WTC11 (cell line): Measurements from ENCODE around the gene CRELD1. TPM values are rescaled to one million over a fixed set of nuclear protein-coding genes. Genes with fewer than 3 reads are reported as not detected.

Experiments
- ATAC-seq: fragments of 200-7000 bp; cut with Tn5 transposase; 2 replicates; pipeline ENCODE4 v1.10.0; 2021; ENCODE audit warnings: mild to moderate bottlenecking, moderate library complexity
- CTCF ChIA-PET: fragments of 300-600 bp; sonication (Branson Sonifier 250); formaldehyde crosslinking; loops from one replicate; lab custom pipeline; 2021; ENCODE audit warnings: antibody characterized with exemption; lab: Charles Lee
- POLR2A ChIA-PET: fragments of 350-600 bp; sonication (Branson Sonifier 250); formaldehyde crosslinking; loops from one replicate; lab custom pipeline; 2021; ENCODE audit warnings: antibody characterized with exemption; lab: Charles Lee
- DNase-seq: peaks from one replicate; pipeline ENCODE4 v3.0.0; 2021; ENCODE audit warnings: low spot score
- H3K27ac Mint-ChIP-seq: 2 replicates; pipeline ENCODE4 v1.8.0; 2021; ENCODE audit warnings: mixed read lengths
- H3K27me3 Mint-ChIP-seq: 2 replicates; pipeline ENCODE4 v1.8.0; 2021; ENCODE audit warnings: low read depth, mild to moderate bottlenecking, moderate library complexity, mixed read lengths
- H3K36me3 Mint-ChIP-seq: 2 replicates; pipeline ENCODE4 v1.8.0; 2021; ENCODE audit warnings: mixed read lengths
- H3K4me1 Mint-ChIP-seq: 2 replicates; pipeline ENCODE4 v1.8.0; 2022; ENCODE audit warnings: mixed read lengths
- H3K4me3 Mint-ChIP-seq: 2 replicates; pipeline ENCODE4 v1.8.0; 2021; ENCODE audit warnings: mild to moderate bottlenecking, moderate library complexity, mixed read lengths
- H3K9me3 Mint-ChIP-seq: 2 replicates; pipeline ENCODE4 v1.8.0; 2021; ENCODE audit warnings: mixed read lengths
- ATF2 ChIP-seq: sonication (generic); formaldehyde crosslinking; IDR thresholded peaks from 2 replicates; pipeline ENCODE4 v1.8.1; 2022; ENCODE audit warnings: low read depth, missing genetic modification reagents, borderline replicate concordance
- E2F5 ChIP-seq: sonication (generic); formaldehyde crosslinking; IDR thresholded peaks from 2 replicates; pipeline ENCODE4 v1.8.1; 2022; ENCODE audit warnings: mild to moderate bottlenecking, moderate library complexity, missing genetic modification reagents
- ERG ChIP-seq: fragments of 250-450 bp; sonication (Bioruptor Pico); IDR thresholded peaks from 2 replicates; pipeline ENCODE4 v1.8.0; 2021; ENCODE audit warnings: mild to moderate bottlenecking
- ESRRA ChIP-seq: sonication (generic); formaldehyde crosslinking; IDR thresholded peaks from 2 replicates; pipeline ENCODE4 v1.8.1; 2022; ENCODE audit warnings: mild to moderate bottlenecking, missing genetic modification reagents, borderline replicate concordance
- FOXP1 ChIP-seq: sonication (generic); formaldehyde crosslinking; IDR thresholded peaks from 2 replicates; pipeline ENCODE4 v1.8.0; 2022; ENCODE audit warnings: missing genetic modification reagents, mild to moderate bottlenecking, moderate library complexity, borderline replicate concordance
- HMGA2 ChIP-seq: fragments of 250-450 bp; sonication (Bioruptor Pico); IDR thresholded peaks from 2 replicates; pipeline ENCODE4 v1.4.0; 2021; ENCODE audit warnings: mild to moderate bottlenecking, moderate library complexity
- IRF2 ChIP-seq: sonication (generic); formaldehyde crosslinking; IDR thresholded peaks from 2 replicates; pipeline ENCODE4 v1.8.0; 2022; ENCODE audit warnings: low read depth, missing genetic modification reagents, borderline replicate concordance
- MAX ChIP-seq: sonication (generic); formaldehyde crosslinking; IDR thresholded peaks from 2 replicates; pipeline ENCODE4 v1.8.0; 2022; ENCODE audit warnings: mild to moderate bottlenecking, missing genetic modification reagents
- NR2C2 ChIP-seq: sonication (generic); formaldehyde crosslinking; IDR thresholded peaks from 2 replicates; pipeline ENCODE4 v1.8.0; 2022; ENCODE audit warnings: mild to moderate bottlenecking, missing genetic modification reagents
- PRRX2 ChIP-seq: fragments of 250-450 bp; sonication (Bioruptor Pico); IDR thresholded peaks from 2 replicates; pipeline ENCODE4 v1.8.0; 2021; ENCODE audit warnings: mild to moderate bottlenecking
- RORB ChIP-seq: fragments of 250-450 bp; sonication (Bioruptor Pico); IDR thresholded peaks from 2 replicates; pipeline ENCODE4 v1.9.0; 2021; ENCODE audit warnings: mild to moderate bottlenecking
- SP1 ChIP-seq: sonication (generic); formaldehyde crosslinking; conservative IDR thresholded peaks from 2 replicates; pipeline ENCODE4 v1.8.1; 2022; ENCODE audit warnings: missing genetic modification reagents
- TEAD4 ChIP-seq: sonication (generic); formaldehyde crosslinking; IDR thresholded peaks from 2 replicates; pipeline ENCODE4 v1.8.0; 2022; ENCODE audit warnings: mild to moderate bottlenecking, missing genetic modification reagents
- USF1 ChIP-seq: sonication (generic); formaldehyde crosslinking; IDR thresholded peaks from 2 replicates; pipeline ENCODE4 v1.8.0; 2022; ENCODE audit warnings: mild to moderate bottlenecking, missing genetic modification reagents
- ZNF281 ChIP-seq: sonication (generic); formaldehyde crosslinking; IDR thresholded peaks from 2 replicates; pipeline ENCODE4 v1.8.0; 2023; ENCODE audit warnings: mild to moderate bottlenecking, missing genetic modification reagents
- ZNF512 ChIP-seq: sonication (generic); formaldehyde crosslinking; IDR thresholded peaks from 2 replicates; pipeline ENCODE4 v1.8.1; 2022; ENCODE audit warnings: missing genetic modification reagents, borderline replicate concordance
- total RNA-seq: library from RNA; stranded (reverse); gene quantifications from 3 replicates; pipeline ENCODE4 v1.2.3, GENCODE V29; 2021

The CRELD1 gene
- total RNA-seq, 1 experiment from 2014 or later, result 18.8 TPM

GRCh38 chr3:9903238-9903624 lies 30.4 kb upstream of the CRELD1 start (continued):
- no peak for TF ChIP-seq ESRRA (CRISPR knock-in tag)
- no peak for TF ChIP-seq RORB
- no peak for TF ChIP-seq PRRX2
- TF ChIP-seq SP1 (CRISPR knock-in tag), result no peak
- no peak for TF ChIP-seq USF1 (CRISPR knock-in tag)

- H3K9me3 Mint-ChIP-seq, result no peaks in the 10 kb centered on the region
- peaks cover 19% of the 10 kb centered on the region for H3K4me1 Mint-ChIP-seq
- H3K4me3 Mint-ChIP-seq, result no peak overlapping the region
- no peaks in the 10 kb centered on the region for H3K36me3 Mint-ChIP-seq
- TF ChIP-seq IRF2 (CRISPR knock-in tag), result no peak
- TF ChIP-seq ZNF512 (CRISPR knock-in tag), result no peak
- no peak for TF ChIP-seq ZNF281 (CRISPR knock-in tag)
- no peak for TF ChIP-seq FOXP1 (CRISPR knock-in tag)
- TF ChIP-seq E2F5, result no peak
- TF ChIP-seq HMGA2 (CRISPR knock-in tag), result no peak
- TF ChIP-seq ATF2 (CRISPR knock-in tag), result no peak
- no peak for TF ChIP-seq TEAD4 (CRISPR knock-in tag)
- TF ChIP-seq NR2C2 (CRISPR knock-in tag), result no peak
- TF ChIP-seq ERG (CRISPR knock-in tag), result no peak
- no peak for TF ChIP-seq MAX (CRISPR knock-in tag)
- ChIA-PET POLR2A (no interaction called here), CTCF (no interaction called here)
- no peak for ATAC-seq
- H3K27me3 Mint-ChIP-seq, result no peaks in the 10 kb centered on the region; the same call in 1 of the 2 replicates
- DNase-seq, result no peak
- H3K27ac Mint-ChIP-seq, result no peak overlapping the region
Measured at GRCh38 chr3:9903904-9904303, 29.7 kb upstream of the CRELD1 start.
